ENCODE data around the gene APOD. TPM values are rescaled to one million over a fixed set of nuclear protein-coding genes. Genes with fewer than 3 reads are reported as not detected.
"Not testable (repeated sequence)": the region's sequence is repeated elsewhere in the genome, so short reads cannot be mapped to it uniquely, and the experiment has no call there.

The APOD gene
- total RNA-seq, 1 donor from 2014 or later, result 2.9 TPM

DNA sequence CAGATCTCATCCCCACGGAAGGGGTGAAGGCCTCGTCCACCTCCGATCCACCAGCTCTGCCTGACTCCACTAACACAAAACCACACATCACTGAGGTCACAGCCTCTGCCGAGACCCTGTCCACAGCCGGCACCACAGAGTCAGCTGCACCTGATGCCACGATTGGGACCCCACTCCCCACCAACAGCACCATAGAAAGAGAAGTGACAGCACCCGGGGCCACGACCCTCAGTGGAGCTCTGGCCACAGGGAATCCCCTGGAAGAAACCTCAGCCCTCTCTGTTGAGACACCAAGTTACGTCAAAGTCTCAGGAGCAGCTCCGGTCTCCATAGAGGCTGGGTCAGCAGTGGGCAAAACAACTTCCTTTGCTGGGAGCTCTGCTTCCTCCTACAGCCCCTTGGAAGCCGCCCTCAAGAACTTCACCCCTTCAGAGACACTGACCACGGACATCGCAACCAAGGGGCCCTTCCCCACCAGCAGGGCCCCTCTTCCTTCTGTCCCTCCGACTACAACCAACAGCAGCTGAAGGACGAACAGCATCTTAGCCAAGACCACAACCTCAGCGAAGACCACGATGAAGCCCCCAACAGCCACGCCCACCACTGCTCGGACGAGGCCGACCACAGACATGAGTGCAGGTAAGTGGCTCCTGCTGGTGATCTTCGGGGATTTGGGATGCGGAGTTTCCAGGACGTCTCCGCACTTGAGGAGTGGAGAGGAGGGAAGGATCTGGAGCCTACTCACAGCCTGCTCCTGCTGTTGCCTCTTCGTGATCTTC, 36.0 kb upstream of the APOD start:
- FAIRE-seq; DNase-seq (ENCODE audit: low spot score in 2 of 2): not testable (repeated sequence)

DNA sequence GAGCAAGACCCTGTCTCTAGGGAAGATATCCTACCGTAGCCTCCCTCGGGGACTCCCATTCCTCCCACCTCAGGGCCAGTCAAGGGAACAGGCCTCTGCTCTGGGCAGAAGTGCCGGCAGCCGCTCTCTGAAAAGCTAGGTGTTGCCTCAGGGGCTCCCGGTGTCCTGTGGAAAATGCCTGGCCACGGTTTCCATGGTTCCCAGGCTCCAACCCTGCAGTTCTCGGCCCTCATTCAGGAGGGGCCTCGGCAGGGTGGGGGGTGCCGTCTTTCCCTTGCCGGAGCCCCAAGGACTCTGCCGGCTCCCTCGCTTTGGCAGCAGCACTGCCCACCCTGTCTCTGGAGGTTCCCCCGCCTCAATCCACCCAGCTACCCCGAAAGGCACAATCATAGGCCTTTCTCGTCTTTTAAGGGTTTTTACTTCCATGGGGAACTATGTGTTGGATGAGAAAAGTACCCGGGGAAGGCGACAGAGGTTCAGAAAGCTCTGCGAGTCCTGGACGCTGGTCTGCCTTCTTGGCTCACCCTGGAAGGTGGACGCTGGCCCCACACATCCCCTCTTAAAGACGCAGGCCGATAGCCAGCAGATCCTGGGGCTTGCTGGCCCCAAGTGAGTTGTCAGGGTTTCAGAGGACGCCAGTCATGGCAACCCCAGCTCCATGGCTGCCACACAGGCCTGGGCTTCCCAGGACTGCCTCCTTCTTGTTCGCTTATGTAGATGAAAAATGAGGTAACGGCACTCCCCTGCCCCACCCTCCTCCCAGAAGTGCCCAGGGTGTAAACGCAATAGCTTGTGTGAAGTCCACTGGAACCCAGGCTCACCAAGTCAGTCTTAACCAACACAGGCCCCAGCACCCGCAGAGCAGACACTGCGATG, 34.3 kb upstream of the APOD start:
- FAIRE-seq; DNase-seq (ENCODE audit: low spot score in 2 of 2): not testable (repeated sequence)

GRCh38 chr3:195617134-195617533, 33.4 kb upstream of the APOD start:
- DNase-seq (ENCODE audit: low spot score in 2 of 2); FAIRE-seq: not testable (repeated sequence)

DNA sequence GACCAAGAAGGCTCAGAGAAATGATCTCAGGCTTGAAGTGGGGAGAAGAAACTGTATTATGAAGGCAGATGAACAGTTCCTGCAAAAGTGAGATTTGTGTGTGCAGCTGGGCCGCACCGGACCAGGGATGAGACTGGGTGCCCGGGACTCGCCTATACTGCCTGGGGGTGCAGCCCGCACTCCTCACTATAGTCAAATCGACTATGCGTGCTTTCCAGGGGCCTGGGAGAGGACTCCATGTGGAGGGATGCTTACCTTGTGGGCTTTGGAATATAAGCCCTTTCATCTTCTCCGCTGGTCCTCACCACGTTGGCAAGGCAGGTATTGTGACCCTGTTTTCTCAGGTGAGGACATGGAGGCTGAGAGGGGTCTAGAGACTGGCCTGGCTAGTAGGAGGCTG, 32.9 kb upstream of the APOD start:
- DNase-seq (ENCODE audit: low spot score in 2 of 2), result no peak
- FAIRE-seq, result no peak

- not testable (repeated sequence) for DNase-seq (ENCODE audit: low spot score in 2 of 2); FAIRE-seq
Measured at GRCh38 chr3:195615952-195616537, 32.3 kb upstream of the APOD start.

DNA sequence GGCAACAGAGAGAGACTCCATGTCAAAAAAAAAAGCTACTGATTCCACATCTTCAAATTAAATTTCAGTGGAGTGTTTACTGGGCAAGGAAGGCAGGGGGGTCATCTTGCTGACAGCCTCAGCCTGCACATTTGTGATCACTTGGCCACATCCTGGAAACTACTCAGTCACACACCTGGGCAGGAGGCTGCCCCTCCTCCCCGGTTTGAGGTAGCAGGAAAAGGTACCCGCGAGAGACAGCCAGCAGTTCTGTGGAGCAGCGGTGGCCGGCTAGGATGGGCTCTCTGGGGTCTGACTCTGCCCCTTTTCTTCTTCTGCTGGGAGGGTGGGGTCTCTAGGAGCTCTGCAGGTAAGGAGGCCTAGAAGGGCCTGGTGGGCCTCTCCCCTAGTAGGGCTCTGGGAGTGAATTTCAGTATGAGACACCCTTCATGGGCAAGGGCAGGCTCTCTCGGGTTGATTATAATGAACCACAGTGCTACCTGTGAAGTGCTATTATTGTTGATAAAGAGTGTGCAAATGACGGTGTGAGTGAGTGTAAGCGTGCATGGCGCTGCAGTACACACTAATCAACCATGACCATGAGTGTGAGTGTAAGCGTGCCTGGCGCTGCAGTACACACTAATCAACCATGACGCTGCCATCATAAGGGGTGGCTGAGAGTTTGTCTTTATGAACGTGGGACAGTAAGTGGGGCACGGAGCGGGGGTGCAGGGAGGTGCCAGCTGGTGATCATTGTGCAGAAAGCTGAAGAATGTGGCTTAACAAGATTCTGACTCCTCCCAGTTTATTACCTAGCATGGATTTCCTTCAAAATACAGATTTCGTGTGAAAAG, 31.1 kb upstream of the APOD start:
- FAIRE-seq; DNase-seq (ENCODE audit: low spot score in 2 of 2): not testable (repeated sequence)

DNA sequence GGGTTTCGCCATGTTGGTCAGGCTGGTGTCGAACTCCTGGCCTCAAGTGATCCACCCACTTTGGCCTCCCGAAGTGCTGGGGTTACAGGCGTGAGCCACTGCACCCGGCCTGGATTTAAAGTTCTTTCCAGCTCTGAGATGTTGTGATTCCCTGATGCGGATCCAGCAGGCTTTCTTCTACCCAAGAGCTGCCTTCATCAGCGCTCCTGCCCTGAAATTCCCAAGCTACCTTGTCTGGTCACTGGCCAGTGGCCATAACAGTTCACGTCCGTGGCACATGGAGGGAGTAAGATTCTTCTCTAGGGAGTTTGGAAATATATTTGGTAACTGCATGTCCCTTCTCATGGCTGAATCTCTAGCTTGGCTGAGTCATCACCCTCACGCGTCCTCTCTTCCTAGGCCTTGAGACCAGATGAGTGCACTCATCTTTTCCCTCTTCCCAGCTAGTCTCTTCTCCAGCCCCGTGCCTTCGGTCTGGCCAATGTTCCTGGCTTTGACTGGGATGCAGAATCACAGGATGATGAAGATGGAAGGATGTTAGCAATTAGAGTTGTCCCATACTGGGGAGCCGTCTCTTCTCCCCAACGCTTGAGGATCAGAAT, 29.8 kb upstream of the APOD start:
- no peak for DNase-seq (ENCODE audit: low spot score in 2 of 2)
- no peak for FAIRE-seq

- FAIRE-seq (no peak), DNase-seq (ENCODE audit: low spot score in 2 of 2) (no peak)
Measured at GRCh38 chr3:195612075-195612800, 28.5 kb upstream of the APOD start.

GRCh38 chr3:195609229-195609628, 25.5 kb upstream of the APOD start:
- DNase-seq (ENCODE audit: low spot score in 2 of 2), result no peak
- FAIRE-seq, result no peak

- DNase-seq (ENCODE audit: low spot score in 2 of 2); FAIRE-seq: not testable (repeated sequence)
Measured at GRCh38 chr3:195601785-195602184, 18.0 kb upstream of the APOD start.

DNA sequence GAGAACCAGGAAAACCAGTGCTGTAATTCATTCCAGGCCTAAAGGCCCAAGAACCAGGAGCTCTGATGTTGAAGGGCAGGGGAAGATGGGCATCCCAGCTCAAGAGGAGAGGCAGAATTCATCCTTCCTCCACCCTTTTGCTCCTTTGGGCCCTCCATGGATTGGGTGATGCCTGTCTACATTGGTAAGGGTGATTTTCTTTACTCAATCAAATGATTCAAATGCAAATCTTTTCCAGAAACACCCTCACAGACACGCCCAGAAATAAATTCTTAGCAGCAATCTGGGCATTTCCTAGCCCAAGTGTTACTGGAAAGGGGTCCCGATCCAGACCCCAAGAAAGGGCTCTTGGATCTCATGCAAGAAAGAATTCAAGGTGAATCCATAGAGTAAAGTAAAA, 17.6 kb upstream of the APOD start:
- DNase-seq (ENCODE audit: low spot score in 2 of 2) (no peak), FAIRE-seq (no peak)

- DNase-seq (ENCODE audit: low spot score in 2 of 2); FAIRE-seq: not testable (repeated sequence)
Measured at GRCh38 chr3:195599926-195600325, 16.2 kb upstream of the APOD start.

DNA sequence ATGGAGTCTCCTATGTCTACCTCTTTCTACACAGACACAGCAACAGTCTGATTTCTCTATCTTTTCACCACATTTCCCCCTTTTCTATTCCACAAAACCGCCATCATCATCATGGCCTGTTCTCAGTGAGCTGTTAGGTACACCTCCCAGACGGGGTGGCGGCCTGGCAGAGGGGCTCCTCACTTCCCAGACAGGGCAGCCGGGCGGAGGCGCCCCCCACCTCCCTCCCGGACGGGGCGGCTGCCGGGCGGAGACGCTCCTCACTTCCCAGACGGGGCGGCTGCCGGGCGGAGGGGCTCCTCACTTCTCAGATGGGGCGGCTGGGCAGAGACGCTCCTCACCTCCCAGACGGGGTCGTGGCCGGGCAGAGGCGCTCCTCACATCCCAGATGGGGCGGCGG, 15.8 kb upstream of the APOD start:
- not testable (repeated sequence) for FAIRE-seq; DNase-seq (ENCODE audit: low spot score in 2 of 2)

DNA sequence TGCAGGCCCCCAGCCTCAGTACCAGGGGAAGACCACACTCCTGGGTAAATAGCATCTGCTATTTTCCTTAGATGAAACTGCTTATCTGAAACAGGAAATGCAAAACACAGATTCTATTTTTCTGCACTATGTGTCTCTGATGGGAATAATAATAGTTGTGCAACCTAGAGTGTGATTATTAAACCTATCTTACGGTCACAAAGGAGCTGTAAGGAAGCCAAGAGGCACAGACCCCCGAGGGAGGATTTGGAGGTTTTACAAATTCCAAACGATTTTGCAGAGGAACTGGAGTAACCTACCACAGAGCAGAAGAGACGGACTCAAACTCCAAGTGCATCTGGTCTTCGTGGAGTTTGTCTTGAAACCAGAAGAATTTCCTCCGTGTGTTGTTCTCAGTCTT, 14.1 kb upstream of the APOD start:
- no peak for DNase-seq (ENCODE audit: low spot score in 2 of 2)
- FAIRE-seq, result no peak

- no peak for DNase-seq (ENCODE audit: low spot score in 2 of 2)
- no peak for FAIRE-seq
Measured at GRCh38 chr3:195597229-195597628, 13.5 kb upstream of the APOD start.

GRCh38 chr3:195596765-195597171, 13.0 kb upstream of the APOD start:
- FAIRE-seq (no peak), DNase-seq (ENCODE audit: low spot score in 2 of 2) (no peak)

- no peak for FAIRE-seq
- no peak for DNase-seq (ENCODE audit: low spot score in 2 of 2)
Measured at GRCh38 chr3:195595785-195596531, 12.2 kb upstream of the APOD start.

DNA sequence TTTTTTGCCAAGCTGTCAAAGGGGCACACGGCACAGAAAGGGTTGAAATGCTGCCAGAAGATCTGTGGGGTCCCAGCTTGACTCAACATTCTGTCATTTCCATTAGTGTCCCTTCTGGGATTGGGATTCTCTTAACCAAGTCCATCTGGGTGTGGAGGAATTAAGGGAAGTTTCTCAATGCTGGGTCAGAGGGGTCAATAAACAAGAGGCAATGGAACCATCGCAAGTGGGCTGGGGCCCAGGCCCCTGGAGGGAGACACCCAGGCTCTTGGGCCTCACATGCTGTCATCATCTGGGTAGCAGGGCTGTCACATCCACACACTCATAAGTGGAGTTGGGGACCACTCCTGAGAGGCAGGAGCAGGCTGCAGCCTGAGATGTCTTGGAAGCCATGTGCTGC, 8.1 kb upstream of the APOD start:
- no peak for FAIRE-seq
- DNase-seq (ENCODE audit: low spot score in 2 of 2), result no peak
